ENCODE measurements around the gene RPL22L1. TPM values are rescaled to one million over a fixed set of nuclear protein-coding genes. Genes with fewer than 3 reads are reported as not detected.
"Not testable (repeated sequence)": the region's sequence is repeated elsewhere in the genome, so short reads cannot be mapped to it uniquely, and the experiment has no call there.

RPL22L1 gene
- 143 and 159 TPM in 2 replicates for total RNA-seq
- polyA plus RNA-seq (2012) = 46.0 TPM

- peak; percentile 98 for DNase-seq (ENCODE audit: low read depth)
Measured at GRCh38 chr3:170869645-170870593, at the start of gene RPL22L1. RPL22L1 (minus strand) TSS chr3:170870195; CDS start chr3:170870167, 28 bp downstream.

DNA sequence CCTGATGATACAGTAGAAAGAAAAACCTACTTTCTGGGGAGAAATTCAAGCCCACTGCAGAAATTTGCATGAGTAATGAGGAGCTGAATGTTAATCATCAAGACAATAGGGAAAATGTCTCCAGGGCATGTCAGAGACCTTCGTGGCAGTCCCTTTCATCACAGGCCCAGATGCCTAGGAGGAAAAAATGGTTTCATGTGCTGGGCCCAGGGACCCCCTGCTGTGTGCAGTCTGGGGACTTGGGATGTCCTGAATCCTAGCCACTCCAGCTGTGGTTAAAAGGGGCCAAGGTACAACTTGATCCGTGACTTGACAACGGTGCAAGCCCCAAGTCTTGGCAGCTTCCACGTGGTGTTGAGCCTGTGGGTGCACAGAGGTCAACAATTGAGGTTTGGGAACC lies 48.7 kb upstream of the RPL22L1 start:
- DNase-seq (ENCODE audit: low read depth) = no peak

- no peak for DNase-seq (ENCODE audit: low read depth)
Measured at GRCh38 chr3:170914690-170915089, 44.7 kb upstream of the RPL22L1 start.

DNA sequence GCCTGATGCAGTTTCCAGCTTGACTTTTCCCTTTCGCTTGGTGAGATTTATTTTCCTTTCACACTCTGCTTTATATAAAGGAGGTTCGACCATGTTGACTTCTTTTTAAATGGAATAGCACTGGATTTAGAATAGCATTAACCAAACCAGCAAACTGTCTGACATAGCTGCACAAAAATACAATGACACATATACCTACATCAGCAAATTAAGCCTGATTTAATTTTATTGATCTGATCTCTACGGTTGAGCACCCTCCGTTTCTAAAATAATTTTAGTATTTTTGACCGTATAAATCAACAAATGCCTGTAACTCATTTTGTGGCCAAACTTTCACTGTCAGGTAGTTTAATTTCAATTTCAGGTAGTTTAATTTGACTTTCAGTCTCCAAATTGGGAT lies 44.2 kb upstream of the RPL22L1 start:
- DNase-seq (ENCODE audit: low read depth) = no peak

DNA sequence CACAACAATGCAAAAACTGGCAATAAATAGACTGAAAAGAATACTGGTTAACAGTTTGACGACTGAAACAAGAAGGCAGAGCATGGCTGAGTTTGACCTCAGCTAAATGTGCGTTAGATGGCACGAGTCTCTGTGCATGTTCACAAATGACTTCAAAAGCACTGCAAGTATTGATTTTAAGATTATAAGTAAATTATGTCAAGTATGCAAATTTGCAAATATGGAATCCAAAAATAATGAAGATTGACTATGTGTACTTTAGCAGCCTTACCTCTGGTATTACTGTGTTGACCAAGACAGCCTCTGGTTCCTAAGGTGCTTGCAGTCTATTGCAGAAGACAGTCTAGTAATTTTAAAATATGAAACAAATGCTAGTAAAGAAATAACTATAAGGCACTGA lies 41.1 kb upstream of the RPL22L1 start:
- no peak for DNase-seq (ENCODE audit: low read depth)

- no peak for DNase-seq (ENCODE audit: low read depth)
Measured at GRCh38 chr3:170910542-170910941, 40.5 kb upstream of the RPL22L1 start.

GRCh38 chr3:170909129-170909903 lies 39.3 kb upstream of the RPL22L1 start:
- peak; percentile 13 for DNase-seq (ENCODE audit: low read depth)

DNA sequence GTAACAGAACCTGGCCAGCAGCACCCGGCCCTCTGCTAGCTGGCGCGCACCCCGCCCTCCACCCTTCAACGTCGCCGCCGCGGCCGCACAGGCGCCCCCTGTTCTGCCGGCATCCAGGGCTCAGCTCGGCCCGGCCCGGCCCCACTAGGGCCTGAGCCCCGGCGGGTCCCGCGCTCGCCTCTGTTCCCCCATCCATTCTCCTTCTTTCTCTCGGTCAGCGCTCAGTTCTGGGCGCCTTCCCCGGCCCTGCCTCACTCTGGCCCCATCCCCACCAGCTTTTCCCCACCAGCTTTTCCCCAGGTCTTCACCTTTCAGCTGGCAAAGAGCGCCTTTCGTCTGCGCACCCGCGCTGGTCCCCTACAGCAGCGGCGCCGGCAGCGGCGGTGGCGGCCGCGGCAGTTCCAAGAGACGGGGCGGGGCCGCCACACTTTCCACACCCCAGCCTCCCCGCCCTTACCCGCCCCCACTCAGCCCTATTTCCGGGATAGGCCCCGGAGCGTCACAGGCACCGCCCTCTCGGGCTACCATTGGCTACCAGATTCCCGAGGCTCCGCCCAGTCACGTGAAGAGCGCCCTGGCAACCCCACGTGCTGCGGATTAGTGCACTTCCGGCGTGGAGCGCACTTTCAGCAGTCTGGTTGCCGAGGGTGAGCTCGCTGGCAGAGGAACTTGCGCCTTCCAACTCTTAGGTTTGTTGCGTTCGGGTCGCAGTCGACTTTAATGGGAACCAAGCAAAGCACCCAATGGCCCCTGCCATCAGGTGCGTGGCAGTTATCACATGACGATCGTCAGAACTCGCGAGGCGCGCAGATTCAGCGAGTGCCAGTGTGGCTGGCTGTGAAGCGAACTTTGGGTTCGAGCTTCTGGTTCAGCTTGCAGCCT lies 38.5 kb upstream of the RPL22L1 start, which contains the start of gene EIF5A2:
EIF5A2 (minus strand) TSS at position 403 of the 882 bp plus-strand sequence. CDS start 831 bp downstream, outside the sequence.
- peak; percentile 95 for DNase-seq (ENCODE audit: low read depth)

GRCh38 chr3:170907637-170908234 lies 37.7 kb upstream of the RPL22L1 start:
- peak; percentile 26 for DNase-seq (ENCODE audit: low read depth)

- no peak for DNase-seq (ENCODE audit: low read depth)
Measured at GRCh38 chr3:170905862-170906261, 35.9 kb upstream of the RPL22L1 start.

DNA sequence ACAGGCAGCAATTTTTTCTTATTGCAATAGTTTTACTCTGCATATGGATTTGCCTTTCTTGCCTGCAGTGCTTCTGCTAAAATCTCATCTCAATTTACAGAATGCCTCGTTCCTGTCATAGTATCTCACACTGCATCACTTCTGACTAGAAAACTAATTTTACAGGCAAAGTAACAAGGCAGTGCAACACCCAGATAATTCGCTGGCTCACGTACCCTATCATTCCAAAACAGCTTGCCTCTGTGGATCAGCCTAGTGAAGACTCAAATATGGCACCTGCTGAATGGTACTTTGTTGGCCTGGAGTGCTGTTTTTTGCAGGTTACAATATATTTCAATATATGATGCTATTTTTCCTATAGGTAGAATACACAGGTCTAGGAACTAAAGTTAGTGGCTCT lies 33.1 kb upstream of the RPL22L1 start:
- no peak for DNase-seq (ENCODE audit: low read depth)

DNA sequence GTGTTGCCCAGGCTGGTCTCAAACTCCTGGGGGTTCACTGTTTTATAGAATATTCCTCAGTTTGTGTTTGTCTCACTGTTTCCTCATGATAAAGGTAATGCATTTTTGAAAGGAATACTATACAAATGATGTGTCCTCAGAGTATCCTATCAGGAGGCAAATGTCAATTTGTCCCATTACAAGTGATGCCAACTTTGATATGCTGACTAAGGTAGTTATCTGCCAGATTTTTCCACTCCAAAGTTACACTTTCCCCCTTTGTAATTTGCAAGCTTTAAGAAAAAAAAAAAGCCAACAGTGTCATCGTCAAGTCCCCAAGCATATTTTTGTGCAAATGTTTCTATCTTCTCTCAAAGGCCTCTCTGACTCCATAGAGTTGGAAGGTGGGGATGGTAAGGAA lies 29.5 kb upstream of the RPL22L1 start:
- DNase-seq (ENCODE audit: low read depth) = no peak

GRCh38 chr3:170897978-170898377 lies 28.0 kb upstream of the RPL22L1 start:
- no peak for DNase-seq (ENCODE audit: low read depth)

GRCh38 chr3:170897199-170897598 lies 27.2 kb upstream of the RPL22L1 start:
- DNase-seq (ENCODE audit: low read depth) = not testable (repeated sequence)

GRCh38 chr3:170896781-170897180 lies 26.8 kb upstream of the RPL22L1 start:
- DNase-seq (ENCODE audit: low read depth) = no peak

DNA sequence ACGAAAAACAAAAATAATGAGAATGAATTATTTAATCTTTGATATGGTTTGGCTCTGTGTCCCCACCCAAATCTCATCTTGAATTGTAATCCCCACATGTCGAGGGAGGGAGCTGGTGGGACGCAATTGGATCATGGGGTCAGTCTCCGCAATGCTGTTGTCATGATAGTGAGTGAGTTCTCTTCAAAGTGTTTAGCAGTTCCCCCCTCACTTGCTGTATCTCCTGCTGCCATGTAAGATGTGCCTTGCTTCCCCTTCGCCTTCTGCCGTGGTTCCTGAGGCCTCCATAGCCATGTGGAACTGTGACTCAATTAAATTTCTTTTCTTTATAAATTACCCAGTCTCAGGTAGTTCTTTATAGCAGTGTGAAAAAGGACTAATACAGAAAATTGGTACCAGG lies 26.3 kb upstream of the RPL22L1 start:
- DNase-seq (ENCODE audit: low read depth) = not testable (repeated sequence)

DNA sequence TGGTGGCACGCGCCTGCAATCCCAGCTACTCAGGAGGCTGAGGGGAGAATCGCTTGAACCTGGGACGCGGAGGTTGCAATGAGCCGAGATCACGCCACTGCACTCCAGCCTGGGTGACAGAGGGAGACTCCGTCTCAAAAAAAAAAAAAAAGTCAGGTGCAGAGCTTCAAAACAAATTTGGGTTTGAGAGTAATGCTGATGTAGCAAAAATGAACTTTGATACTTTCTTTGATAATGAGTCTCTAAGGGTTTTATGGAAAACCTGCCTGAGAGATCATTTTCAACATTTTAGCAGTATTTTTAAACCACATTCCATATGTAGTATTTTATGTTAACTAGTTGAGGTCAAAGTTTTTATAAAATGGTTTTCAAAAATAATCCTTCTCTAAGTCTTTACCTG lies 23.9 kb upstream of the RPL22L1 start:
- no peak for DNase-seq (ENCODE audit: low read depth)

- no peak for DNase-seq (ENCODE audit: low read depth)
Measured at GRCh38 chr3:170889630-170890029, 19.6 kb upstream of the RPL22L1 start.

DNA sequence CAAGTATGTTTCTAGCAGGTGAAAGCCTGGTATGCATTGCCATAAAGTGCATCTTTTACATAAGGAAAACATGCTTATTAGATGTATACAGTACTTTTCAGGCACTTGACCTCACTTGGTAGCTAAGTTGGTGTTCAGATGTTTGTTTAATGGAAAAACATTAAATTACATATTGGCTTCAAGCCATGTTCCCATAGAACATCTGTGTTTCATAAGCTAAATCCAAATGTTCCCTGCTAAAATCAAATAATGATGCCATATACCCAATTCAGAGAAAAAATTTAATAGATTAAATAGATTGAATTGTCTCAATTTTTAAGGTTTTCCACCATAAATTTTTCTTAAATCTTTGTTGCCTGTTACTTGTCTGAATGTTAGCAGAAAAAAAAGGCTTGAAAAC lies 19.1 kb upstream of the RPL22L1 start:
- DNase-seq (ENCODE audit: low read depth) = no peak

DNA sequence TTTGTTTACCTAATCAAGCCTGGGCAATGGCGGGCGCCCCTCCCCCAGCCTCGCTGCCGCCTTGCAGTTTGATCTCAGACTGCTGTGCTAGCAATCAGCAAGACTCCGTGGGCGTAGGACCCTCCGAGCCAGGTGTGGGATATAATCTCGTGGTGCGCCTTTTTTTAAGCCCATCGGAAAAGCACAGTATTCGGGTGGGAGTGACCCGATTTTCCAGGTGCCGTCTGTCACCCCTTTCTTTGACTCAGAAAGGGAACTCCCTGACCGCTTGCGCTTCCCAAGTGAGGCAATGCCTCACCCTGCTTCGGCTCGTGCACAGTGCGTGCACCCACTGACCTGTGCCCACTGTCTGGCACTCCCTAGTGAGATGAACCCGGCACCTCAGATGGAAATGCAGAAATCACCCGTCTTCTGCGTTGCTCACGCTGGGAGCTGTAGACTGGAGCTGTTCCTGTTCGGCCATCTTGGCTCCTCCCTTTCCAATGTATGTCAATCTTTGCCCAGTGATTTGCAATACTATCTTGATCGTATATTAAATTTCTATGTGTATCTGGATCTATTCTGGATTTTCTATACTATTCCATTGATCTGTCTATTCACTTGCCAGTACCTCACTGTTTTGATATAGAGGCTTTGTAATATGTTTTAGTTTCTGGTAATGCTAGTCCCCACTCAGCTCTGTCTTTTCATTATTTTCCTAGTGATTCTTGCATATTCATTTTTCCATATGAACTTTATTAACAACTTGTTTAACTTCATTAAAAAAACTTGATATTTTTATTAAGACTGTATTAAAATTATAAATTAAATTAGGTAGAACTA lies 14.3 kb upstream of the RPL22L1 start:
- DNase-seq (ENCODE audit: low read depth) = not testable (repeated sequence)
